ENCODE results near the gene CPNE2.

DNA sequence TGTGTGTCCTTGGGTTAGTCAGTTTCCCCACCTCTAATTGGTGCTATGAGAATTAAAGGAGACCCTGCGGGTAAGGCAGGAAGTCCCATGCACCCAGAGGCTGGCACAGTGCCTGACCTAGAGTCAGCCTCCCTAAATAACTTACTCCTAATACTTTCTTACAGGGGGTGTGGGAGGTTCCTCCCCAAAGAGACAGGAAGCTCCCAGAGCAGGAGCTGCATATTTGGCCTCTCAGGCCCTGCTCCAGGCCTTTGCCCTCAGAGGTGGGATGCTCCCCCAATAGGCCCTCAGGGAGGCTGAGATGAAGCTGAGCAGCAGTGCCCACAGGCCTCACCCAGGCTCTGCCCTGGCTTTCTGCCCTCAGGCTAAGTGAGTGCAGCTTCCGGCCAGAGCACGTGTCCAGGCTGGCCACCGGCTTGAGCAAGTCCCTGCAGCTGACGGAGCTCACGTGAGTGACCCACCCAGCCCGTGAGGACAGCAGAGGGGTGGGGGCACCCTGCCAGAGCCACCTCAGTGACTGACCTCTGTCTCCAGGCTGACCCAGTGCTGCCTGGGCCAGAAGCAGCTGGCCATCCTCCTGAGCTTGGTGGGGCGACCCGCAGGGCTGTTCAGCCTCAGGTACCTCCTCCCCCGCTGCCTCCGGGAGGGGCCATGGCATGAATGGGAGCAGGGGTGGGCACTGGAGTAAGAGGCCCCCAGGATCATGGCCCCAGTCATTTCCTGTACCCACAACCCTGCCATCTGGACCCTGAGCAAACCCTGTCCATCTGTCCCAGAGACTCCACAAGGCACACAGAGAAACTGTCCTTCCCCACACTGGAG lies 31.1 kb upstream of the CPNE2 start:
- no peak for TF ChIP-seq EZH2 (IDR thresholded peaks at IDR 0.05; ENCODE audit: low read depth)
- TF ChIP-seq, protein P1, sequence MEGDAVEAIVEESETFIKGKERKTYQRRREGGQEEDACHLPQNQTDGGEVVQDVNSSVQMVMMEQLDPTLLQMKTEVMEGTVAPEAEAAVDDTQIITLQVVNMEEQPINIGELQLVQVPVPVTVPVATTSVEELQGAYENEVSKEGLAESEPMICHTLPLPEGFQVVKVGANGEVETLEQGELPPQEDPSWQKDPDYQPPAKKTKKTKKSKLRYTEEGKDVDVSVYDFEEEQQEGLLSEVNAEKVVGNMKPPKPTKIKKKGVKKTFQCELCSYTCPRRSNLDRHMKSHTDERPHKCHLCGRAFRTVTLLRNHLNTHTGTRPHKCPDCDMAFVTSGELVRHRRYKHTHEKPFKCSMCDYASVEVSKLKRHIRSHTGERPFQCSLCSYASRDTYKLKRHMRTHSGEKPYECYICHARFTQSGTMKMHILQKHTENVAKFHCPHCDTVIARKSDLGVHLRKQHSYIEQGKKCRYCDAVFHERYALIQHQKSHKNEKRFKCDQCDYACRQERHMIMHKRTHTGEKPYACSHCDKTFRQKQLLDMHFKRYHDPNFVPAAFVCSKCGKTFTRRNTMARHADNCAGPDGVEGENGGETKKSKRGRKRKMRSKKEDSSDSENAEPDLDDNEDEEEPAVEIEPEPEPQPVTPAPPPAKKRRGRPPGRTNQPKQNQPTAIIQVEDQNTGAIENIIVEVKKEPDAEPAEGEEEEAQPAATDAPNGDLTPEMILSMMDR (conservative IDR thresholded peaks at IDR 0.05): no peak
